ENCODE data around the gene STRN.

DNA sequence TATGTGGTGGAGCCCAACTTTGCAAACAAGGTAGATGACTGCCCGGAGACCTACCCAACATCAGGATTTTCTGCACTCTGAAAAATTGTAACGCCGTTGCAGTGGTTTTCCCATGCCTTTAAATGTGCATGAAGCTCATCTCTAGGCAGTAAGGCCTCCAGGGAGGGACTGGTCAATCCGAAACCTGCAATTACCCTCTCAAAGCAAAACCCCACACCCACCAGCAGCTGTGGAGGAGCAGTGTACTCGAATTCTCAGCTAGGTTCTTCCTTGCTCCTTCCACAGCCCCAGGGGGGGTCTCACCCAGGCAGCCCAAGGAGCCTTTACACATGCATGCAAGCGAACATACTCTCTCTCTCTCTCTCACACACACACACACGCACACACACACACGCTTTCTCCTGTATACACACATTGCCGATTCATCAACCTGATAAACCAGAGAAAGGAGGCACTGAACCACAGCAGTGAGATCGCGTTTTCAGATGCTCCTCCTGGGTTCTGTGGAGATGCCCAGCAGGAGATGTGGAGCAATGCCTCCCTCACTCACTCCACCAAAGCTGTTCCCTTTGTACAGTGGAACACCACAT is 160.6 kb downstream of the STRN start:
- TF ChIP-seq RAD51 (IDR thresholded peaks at IDR 0.05; ENCODE audit: borderline replicate concordance) (no peak), ZSCAN29 (CRISPR knock-in tag; conservative IDR thresholded peaks at IDR 0.05) (no peak)
